Epithelial cell of proximal tubule (primary cell): ENCODE data around the gene ASAP2. TPM values are rescaled to one million over a fixed set of nuclear protein-coding genes. Genes with fewer than 3 reads are reported as not detected.

ENCODE experiments used
- DNase-seq: peaks from one replicate; pipeline ENCODE4 v3.0.0-alpha.2; 2011; ENCODE audit warnings: low read depth
- H3K4me3 ChIP-seq: 2 replicates; pipeline ENCODE4 v1.5.1; 2011; ENCODE audit warnings: low read depth, mild to moderate bottlenecking, low read length
- CTCF ChIP-seq: conservative IDR thresholded peaks from 2 replicates; pipeline ENCODE4 v1.5.1; 2012; ENCODE audit warnings: low read depth, mild to moderate bottlenecking, low read length
- total RNA-seq: library from RNA; depleted of rRNA; stranded (reverse); fragments of >200 nt; gene quantifications from 2 replicates; pipeline ENCODE4 v1.2.3, GENCODE V29; 2015

ASAP2 gene
- total RNA-seq, 1 donor from 2014 or later: 33.0 TPM

DNA sequence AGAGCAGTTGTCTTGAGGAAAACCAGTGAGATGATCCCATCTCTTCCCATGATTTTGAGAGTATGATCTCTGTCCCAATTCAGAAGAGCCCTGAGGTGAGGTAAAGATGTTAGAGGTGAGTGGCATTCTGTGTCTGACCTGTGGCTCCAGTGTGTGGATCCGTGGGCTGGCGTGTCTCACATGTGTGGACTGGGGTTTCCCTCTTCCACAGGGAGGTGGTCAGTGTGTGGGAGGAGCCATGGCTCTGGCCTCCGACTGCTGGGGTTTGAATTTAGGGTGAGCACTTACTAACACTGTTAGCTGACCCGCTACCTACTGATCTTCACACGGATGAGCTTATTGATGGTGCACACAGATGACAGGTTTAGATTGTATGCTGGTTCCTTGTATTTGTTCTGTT lies 31.2 kb downstream of the ASAP2 start:
- no peak for TF ChIP-seq CTCF
- DNase-seq: no peak
- H3K4me3 ChIP-seq: no peak overlapping the region

DNA sequence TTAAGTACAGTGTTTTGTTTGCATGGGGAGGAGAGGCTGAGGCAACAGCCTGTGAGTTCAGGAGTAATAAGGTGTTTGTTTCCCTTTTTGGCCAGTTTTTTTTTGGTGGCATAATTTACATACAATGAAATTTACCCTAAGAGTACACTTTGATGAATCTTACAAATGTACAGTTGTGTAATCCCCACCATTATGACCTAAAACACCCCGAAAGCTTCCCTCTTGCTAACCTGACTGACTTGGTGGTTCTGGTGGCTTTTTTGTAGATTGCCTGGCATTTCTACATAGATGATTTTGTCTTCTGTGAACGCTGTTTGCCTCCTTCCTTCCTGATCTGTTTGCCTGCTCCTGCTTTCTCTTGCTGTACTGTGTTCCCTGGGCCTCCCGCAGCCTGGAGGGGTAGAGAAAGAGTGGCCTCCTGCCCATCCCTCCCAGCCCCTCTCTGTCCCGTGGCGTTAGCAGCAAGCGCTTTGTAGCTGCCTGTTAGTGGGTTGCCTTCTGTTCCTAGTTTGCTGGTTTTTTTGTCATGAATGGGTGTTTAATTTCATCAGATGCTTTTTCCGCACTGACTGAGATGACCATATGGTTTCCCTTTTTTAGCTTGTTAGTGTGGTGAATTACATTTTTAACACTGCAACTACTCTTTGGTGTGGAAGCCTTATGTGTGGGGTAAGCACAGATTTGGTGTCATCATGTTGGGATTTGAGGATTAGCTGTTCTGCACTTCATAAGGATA lies 32.1 kb downstream of the ASAP2 start:
- DNase-seq: no peak
- TF ChIP-seq CTCF: no peak
- H3K4me3 ChIP-seq: no peak overlapping the region

GRCh38 chr2:9239616-9240015 lies 33.0 kb downstream of the ASAP2 start:
- TF ChIP-seq CTCF: no peak
- no peak overlapping the region for H3K4me3 ChIP-seq
- DNase-seq: no peak

GRCh38 chr2:9240745-9241144 lies 34.1 kb downstream of the ASAP2 start:
- no peak for DNase-seq
- no peak overlapping the region for H3K4me3 ChIP-seq

GRCh38 chr2:9241233-9241632 lies 34.6 kb downstream of the ASAP2 start:
- H3K4me3 ChIP-seq: no peak overlapping the region
- no peak for TF ChIP-seq CTCF
- DNase-seq: no peak

More at GRCh38 chr2:9240745-9241144, 34.1 kb downstream of the ASAP2 start:
- no peak for TF ChIP-seq CTCF

DNA sequence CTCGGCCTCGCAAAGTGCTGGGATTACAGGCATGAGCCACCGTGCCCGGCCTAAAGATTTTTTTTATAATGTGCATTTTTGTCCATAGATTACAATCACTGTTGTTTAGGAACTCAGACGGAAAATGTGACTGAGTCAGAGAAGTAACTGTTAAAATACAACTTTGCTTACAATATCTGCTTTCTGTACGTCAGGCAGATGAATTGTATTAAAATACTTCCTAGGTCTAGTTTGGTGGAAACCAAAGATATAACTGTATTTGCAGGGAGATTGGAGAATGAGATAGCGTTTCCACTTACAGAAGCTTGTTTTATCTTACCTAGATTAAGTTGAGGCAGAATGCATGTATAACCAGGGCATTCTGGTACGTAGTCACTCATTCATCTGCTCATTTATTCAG lies 36.7 kb downstream of the ASAP2 start:
- H3K4me3 ChIP-seq: no peak overlapping the region
- no peak for TF ChIP-seq CTCF
- no peak for DNase-seq

DNA sequence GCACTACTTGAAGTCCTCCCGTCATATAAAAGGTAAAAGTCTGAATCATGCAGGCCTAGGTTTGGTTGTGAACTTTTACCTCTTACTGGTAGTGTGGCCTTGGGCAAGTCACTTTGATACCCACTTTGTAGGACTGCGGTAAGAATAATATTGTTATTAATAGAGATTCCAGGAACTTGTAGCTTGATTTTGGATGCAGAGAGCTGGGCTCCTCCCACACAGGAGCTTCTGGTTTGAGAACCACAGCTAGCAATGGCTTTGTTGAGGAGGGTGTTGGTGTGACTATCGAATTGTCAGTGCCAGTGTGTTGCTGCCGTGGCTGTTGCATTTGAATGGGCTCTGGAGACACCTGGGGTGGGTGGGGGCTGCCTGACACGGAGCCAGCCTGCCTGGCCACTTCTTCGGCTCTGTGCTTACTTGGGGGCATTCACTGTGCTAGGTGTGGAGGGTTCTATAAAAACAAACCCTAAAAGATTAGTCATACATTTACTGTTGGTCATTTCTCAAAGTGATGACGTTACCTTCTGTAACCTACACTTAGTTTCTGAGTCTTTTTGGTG lies 38.5 kb downstream of the ASAP2 start:
- TF ChIP-seq CTCF: no peak
- no peak for DNase-seq
- H3K4me3 ChIP-seq: no peak overlapping the region
